ENCODE data around the gene APOL3. TPM values are rescaled to one million over a fixed set of nuclear protein-coding genes. Genes with fewer than 3 reads are reported as not detected.
"Not testable (repeated sequence)": the region's sequence is repeated elsewhere in the genome, so short reads cannot be mapped to it uniquely, and the experiment has no call there.

APOL3 gene
- polyA plus RNA-seq, 1 of the 3 experiments (the other 2 are of a cell fraction) = 1.1 TPM

GRCh38 chr22:36143066-36143815 is 17.3 kb downstream of the APOL3 start:
- 52% methylated on average over 5 of the region's 5 CpGs for WGBS (ENCODE audit: low lambda C conversion rate)
- H3K79me2 ChIP-seq (ENCODE audit: insufficient read depth) = no peaks in the 10 kb centered on the region

DNA sequence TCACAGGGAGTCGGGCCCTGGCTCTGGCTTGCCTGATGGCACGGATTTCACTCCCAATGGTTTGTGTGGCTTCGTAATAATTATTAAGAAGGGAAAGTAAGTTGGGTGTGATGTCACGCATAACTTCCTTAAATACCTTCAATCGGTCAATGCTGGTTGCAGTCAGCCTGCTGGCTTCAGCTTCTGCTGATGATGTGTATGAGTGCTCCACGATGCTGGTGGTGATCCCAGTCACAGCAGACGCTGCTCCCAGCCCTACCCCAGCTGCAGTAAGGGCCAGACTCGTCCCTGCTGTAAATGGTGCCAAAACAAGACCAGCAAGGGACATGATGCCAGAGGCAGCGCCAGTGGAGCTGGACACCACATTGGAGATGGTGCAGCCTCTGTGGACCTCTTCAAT is 19.1 kb downstream of the APOL3 start:
- no peak overlapping the region for H3K9ac ChIP-seq
- WGBS (ENCODE audit: low lambda C conversion rate) = 54% methylated on average over 7 of the region's 9 CpGs
- H3K9me2 ChIP-seq = no peaks in the 10 kb centered on the region
- no peaks in the 10 kb centered on the region for H4K20me1 ChIP-seq (ENCODE audit: insufficient read depth)
- no peaks in the 10 kb centered on the region for H3K27me3 ChIP-seq (ENCODE audit: insufficient read depth)
- CTCF ChIA-PET = interaction anchor here (1.2 to 2.3 kb wide), 9 partner anchors 17 to 329 kb away, joined by 3 to 15 read pairs (median 5); no protein-coding TSS in a partner anchor
- no peaks in the 10 kb centered on the region for H3K9me3 ChIP-seq
- no peaks in the 10 kb centered on the region for H3K79me2 ChIP-seq (ENCODE audit: insufficient read depth)
- no peak for DNase-seq
- no peak overlapping the region for H3K27ac ChIP-seq (ENCODE audit: low read depth in 2 of 2, low read length in 1 of 2)
- no peaks in the 10 kb centered on the region for H3K36me3 ChIP-seq (replicated peaks in 1 of 2; ENCODE audit: control insufficient read depth in 1 of 2, insufficient read depth in 2 of 2, low read length in 1 of 2)
- H3K4me2 ChIP-seq = no peak overlapping the region
- peaks cover 0 to 2% of the 10 kb centered on the region in 2 experiments; a peak in 1 of 4 replicates for H3K4me1 ChIP-seq (ENCODE audit: control insufficient read depth in 1 of 2, insufficient read depth in 2 of 2, low read depth in 1 of 2, low read length in 1 of 2)
- H2AFZ ChIP-seq (ENCODE audit: low read depth) = no peak overlapping the region
- POLR2A ChIA-PET = no interaction called here
- no peak overlapping the region for H3K4me3 ChIP-seq (ENCODE audit: low read depth in 2 of 2, low read length in 1 of 2)
- TF ChIP-seq CTCF (IDR thresholded peaks at IDR 0.05) (no peak), TCF12 (IDR thresholded peaks at IDR 0.05) (no peak), POLR2AphosphoS5 (IDR thresholded peaks at IDR 0.05; ENCODE audit: low read depth, low read length) (no peak), RCOR1 (IDR thresholded peaks at IDR 0.05; ENCODE audit: low read length) (no peak)
- H3F3A ChIP-seq (replicated peaks; ENCODE audit: insufficient read depth) = peaks cover 3% of the 10 kb centered on the region

More at GRCh38 chr22:36143066-36143815, 17.3 kb downstream of the APOL3 start:
- H3K4me1 ChIP-seq (ENCODE audit: control insufficient read depth in 1 of 2, insufficient read depth in 2 of 2, low read depth in 1 of 2, low read length in 1 of 2) = peaks cover 0 to 8% of the 10 kb centered on the region in 2 experiments; a peak in 1 of 4 replicates
- no peak for DNase-seq
- no peaks in the 10 kb centered on the region for H4K20me1 ChIP-seq (ENCODE audit: insufficient read depth)
- no peaks in the 10 kb centered on the region for H3K9me3 ChIP-seq
- no peaks in the 10 kb centered on the region for H3K9me2 ChIP-seq
- ChIA-PET POLR2A (no interaction called here), CTCF (interaction anchor here (1.7 to 4.5 kb wide), 3 partner anchors 135 to 158 kb away, joined by 5 to 16 read pairs (median 6); no protein-coding TSS in a partner anchor)
- no peak overlapping the region for H3K4me3 ChIP-seq (ENCODE audit: low read depth in 2 of 2, low read length in 1 of 2)
- no peak overlapping the region for H3K27ac ChIP-seq (ENCODE audit: low read depth in 2 of 2, low read length in 1 of 2)
- H3K4me2 ChIP-seq = no peak overlapping the region
- TF ChIP-seq MEF2A (IDR thresholded peaks at IDR 0.05; ENCODE audit: borderline replicate concordance, low read depth) (no peak), JUND (IDR thresholded peaks at IDR 0.05) (no peak), FOSL2 (IDR thresholded peaks at IDR 0.05; ENCODE audit: borderline replicate concordance, low read depth) (no peak), SIN3A (IDR thresholded peaks at IDR 0.05; ENCODE audit: borderline replicate concordance, low read depth, low read length) (no peak)
- TF ChIP-seq, protein P1, sequence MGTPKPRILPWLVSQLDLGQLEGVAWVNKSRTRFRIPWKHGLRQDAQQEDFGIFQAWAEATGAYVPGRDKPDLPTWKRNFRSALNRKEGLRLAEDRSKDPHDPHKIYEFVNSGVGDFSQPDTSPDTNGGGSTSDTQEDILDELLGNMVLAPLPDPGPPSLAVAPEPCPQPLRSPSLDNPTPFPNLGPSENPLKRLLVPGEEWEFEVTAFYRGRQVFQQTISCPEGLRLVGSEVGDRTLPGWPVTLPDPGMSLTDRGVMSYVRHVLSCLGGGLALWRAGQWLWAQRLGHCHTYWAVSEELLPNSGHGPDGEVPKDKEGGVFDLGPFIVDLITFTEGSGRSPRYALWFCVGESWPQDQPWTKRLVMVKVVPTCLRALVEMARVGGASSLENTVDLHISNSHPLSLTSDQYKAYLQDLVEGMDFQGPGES (IDR thresholded peaks at IDR 0.05; ENCODE audit: low read depth, low read length) = no peak
- peaks cover 3% of the 10 kb centered on the region for H3F3A ChIP-seq (replicated peaks; ENCODE audit: insufficient read depth)
- H3K36me3 ChIP-seq (replicated peaks in 1 of 2; ENCODE audit: control insufficient read depth in 1 of 2, insufficient read depth in 2 of 2, low read length in 1 of 2) = no peaks in the 10 kb centered on the region
- H3K9ac ChIP-seq = no peak overlapping the region
- H2AFZ ChIP-seq (ENCODE audit: low read depth) = no peak overlapping the region
- no peaks in the 10 kb centered on the region for H3K27me3 ChIP-seq (ENCODE audit: insufficient read depth)

GRCh38 chr22:36138709-36139108 is 21.8 kb downstream of the APOL3 start:
- WGBS (ENCODE audit: low lambda C conversion rate) = 54% methylated on average over 1 of the region's 4 CpGs

More at GRCh38 chr22:36138709-36139108, 21.8 kb downstream of the APOL3 start:
- H3K4me1 ChIP-seq (ENCODE audit: control insufficient read depth in 1 of 2, insufficient read depth in 2 of 2, low read depth in 1 of 2, low read length in 1 of 2); H3K9me2 ChIP-seq; H3K9ac ChIP-seq; DNase-seq; H3K4me3 ChIP-seq (ENCODE audit: low read depth in 2 of 2, low read length in 1 of 2); H3K36me3 ChIP-seq (replicated peaks in 1 of 2; ENCODE audit: control insufficient read depth in 1 of 2, insufficient read depth in 2 of 2, low read length in 1 of 2); H4K20me1 ChIP-seq (ENCODE audit: insufficient read depth); H3K79me2 ChIP-seq (ENCODE audit: insufficient read depth); H3K27me3 ChIP-seq (ENCODE audit: insufficient read depth); H3K27ac ChIP-seq (ENCODE audit: low read depth in 2 of 2, low read length in 1 of 2); H3K9me3 ChIP-seq; POLR2A ChIA-PET; H3K4me2 ChIP-seq; H2AFZ ChIP-seq (ENCODE audit: low read depth); H3F3A ChIP-seq (replicated peaks; ENCODE audit: insufficient read depth): not testable (repeated sequence)
- CTCF ChIA-PET = interaction anchor here (0.6 to 1.5 kb wide), 3 partner anchors 139 to 898 kb away, joined by 3 to 4 read pairs (median 4); no protein-coding TSS in a partner anchor

Measured in SK-N-SH (cell line).